Thyroid gland (tissue), 4 donors: Measurements from ENCODE around the gene APBA1.

ENCODE experiments used
- POLR2A ChIP-seq, 2 donors: fragments of 450-650 bp; IDR thresholded peaks; one replicate each; pipeline ENCODE4 v1.6.1; 2017; ENCODE audit warnings: antibody characterized with exemption in 2 of 2, mild to moderate bottlenecking in 2 of 2, moderate library complexity in 1 of 2
- TF ChIP-seq, protein P1 (sequence below), 6 experiments: fragments of 200-600 bp in 3 of 6; fragments of 450-650 bp in 3 of 6; sonication (generic) in 3 of 6; IDR thresholded peaks; one replicate each; pipeline ENCODE4 v1.5.1; 2016 to 2019; ENCODE audit warnings: antibody characterized with exemption in 6 of 6, mild to moderate bottlenecking in 2 of 6, inconsistent platforms in 1 of 6, moderate library complexity in 1 of 6

DNA sequence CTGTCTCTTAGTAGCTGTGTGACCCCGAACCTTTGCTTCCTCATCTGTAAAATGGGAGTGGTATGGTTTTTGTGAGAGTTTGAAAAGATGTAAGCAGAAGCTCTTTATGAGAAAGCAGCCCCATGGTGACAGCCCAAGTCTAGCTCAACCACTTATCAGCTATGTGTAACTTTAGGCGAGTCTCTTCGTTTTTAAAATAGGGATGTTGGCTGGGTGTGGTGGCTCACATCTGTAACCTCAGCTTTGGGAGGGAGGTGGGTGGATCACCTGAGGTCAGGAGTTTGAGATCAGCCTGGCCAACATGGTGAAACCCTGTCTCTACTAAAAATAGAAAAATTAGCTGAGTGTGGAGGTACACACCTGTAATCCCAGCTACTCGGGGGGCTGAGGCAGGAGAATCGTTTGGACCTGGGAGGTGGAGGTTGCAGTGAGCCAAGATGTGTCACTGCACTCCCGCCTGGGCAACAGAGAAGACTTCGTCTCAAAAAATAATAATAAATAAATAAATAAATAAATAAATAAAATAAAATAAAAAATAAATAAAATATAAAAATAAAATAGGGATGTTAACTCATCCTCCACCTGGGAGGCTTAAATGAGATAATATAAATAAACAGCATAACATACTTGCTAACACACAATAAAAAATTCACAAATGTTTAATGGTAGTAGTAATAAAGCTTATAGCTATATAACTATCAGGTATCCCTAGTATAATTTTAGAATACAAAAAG lies 71.7 kb downstream of the APBA1 start:
- TF ChIP-seq, protein P1, sequence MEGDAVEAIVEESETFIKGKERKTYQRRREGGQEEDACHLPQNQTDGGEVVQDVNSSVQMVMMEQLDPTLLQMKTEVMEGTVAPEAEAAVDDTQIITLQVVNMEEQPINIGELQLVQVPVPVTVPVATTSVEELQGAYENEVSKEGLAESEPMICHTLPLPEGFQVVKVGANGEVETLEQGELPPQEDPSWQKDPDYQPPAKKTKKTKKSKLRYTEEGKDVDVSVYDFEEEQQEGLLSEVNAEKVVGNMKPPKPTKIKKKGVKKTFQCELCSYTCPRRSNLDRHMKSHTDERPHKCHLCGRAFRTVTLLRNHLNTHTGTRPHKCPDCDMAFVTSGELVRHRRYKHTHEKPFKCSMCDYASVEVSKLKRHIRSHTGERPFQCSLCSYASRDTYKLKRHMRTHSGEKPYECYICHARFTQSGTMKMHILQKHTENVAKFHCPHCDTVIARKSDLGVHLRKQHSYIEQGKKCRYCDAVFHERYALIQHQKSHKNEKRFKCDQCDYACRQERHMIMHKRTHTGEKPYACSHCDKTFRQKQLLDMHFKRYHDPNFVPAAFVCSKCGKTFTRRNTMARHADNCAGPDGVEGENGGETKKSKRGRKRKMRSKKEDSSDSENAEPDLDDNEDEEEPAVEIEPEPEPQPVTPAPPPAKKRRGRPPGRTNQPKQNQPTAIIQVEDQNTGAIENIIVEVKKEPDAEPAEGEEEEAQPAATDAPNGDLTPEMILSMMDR (IDR thresholded peaks at IDR 0.05) = no peak
- no peak for TF ChIP-seq POLR2A (IDR thresholded peaks at IDR 0.05)
